ENCODE data around the gene PAPPA2.
A peak's percentile ranks its signal among the peaks of the same experiment; 100 is the strongest.
"Not testable (repeated sequence)": the region's sequence is repeated elsewhere in the genome, so short reads cannot be mapped to it uniquely, and the experiment has no call there.

PAPPA2 gene

GRCh38 chr1:176552217-176552991, 89.4 kb downstream of the PAPPA2 start:
- no peak for DNase-seq

GRCh38 chr1:176552999-176553398, 90.0 kb downstream of the PAPPA2 start:
- no peak for DNase-seq

GRCh38 chr1:176556288-176556687, 93.3 kb downstream of the PAPPA2 start:
- DNase-seq: no peak

- no peak for DNase-seq
Observed at GRCh38 chr1:176557543-176558258, 94.7 kb downstream of the PAPPA2 start.

GRCh38 chr1:176558561-176558960, 95.6 kb downstream of the PAPPA2 start:
- DNase-seq: no peak

GRCh38 chr1:176559474-176559873, 96.5 kb downstream of the PAPPA2 start:
- DNase-seq: no peak

- peak; percentile 59 for DNase-seq
Observed at GRCh38 chr1:176559878-176560277, 96.9 kb downstream of the PAPPA2 start.

GRCh38 chr1:176560681-176561080, 97.7 kb downstream of the PAPPA2 start:
- DNase-seq: no peak

- DNase-seq: not testable (repeated sequence)
Observed at GRCh38 chr1:176561761-176562160, 98.8 kb downstream of the PAPPA2 start.

GRCh38 chr1:176566004-176566975, 103.3 kb downstream of the PAPPA2 start:
- DNase-seq: no peak

- peak; percentile 0 for DNase-seq
Observed at GRCh38 chr1:176567190-176567794, 104.3 kb downstream of the PAPPA2 start.

GRCh38 chr1:176568185-176568584, 105.2 kb downstream of the PAPPA2 start:
- DNase-seq: no peak

GRCh38 chr1:176574756-176575155, 111.8 kb downstream of the PAPPA2 start:
- DNase-seq: no peak

- DNase-seq: no peak
Observed at GRCh38 chr1:176575991-176576390, 113.0 kb downstream of the PAPPA2 start.

- no peak for DNase-seq
Observed at GRCh38 chr1:176576670-176577069, 113.7 kb downstream of the PAPPA2 start.

GRCh38 chr1:176577646-176578197, 114.7 kb downstream of the PAPPA2 start:
- DNase-seq: no peak

GRCh38 chr1:176579087-176579486, 116.1 kb downstream of the PAPPA2 start:
- no peak for DNase-seq

- no peak for DNase-seq
Observed at GRCh38 chr1:176595217-176595616, 132.2 kb downstream of the PAPPA2 start.

- DNase-seq: no peak
Observed at GRCh38 chr1:176601348-176601747, 138.4 kb downstream of the PAPPA2 start.

- no peak for DNase-seq
Observed at GRCh38 chr1:176602388-176603004, 139.5 kb downstream of the PAPPA2 start.

GRCh38 chr1:176603696-176604095, 140.7 kb downstream of the PAPPA2 start:
- no peak for DNase-seq

- no peak for DNase-seq
Observed at GRCh38 chr1:176604461-176604860, 141.5 kb downstream of the PAPPA2 start.
